NB4 (cell line): Measurements from ENCODE around the gene ANTXR1.

Source experiments
- DNase-seq: peaks from one replicate; pipeline ENCODE4 v3.0.0; 2010; ENCODE audit warnings: low read depth
- H3K4me3 ChIP-seq: one replicate; pipeline ENCODE4 v1.5.1; 2011; ENCODE audit warnings: mild to moderate bottlenecking, low read depth, low read length, moderate library complexity
- MYC ChIP-seq: IDR thresholded peaks from 2 replicates; pipeline ENCODE4 v1.6.1; 2011; ENCODE audit warnings: low read depth, low read length
- POLR2A ChIP-seq: IDR thresholded peaks from 2 replicates; pipeline ENCODE4 v1.6.1; 2011; ENCODE audit warnings: mild to moderate bottlenecking; ENCODE audit not compliant: insufficient read length; ENCODE audit errors: extremely low read depth
- TF ChIP-seq, protein P1 (sequence below): IDR thresholded peaks from 2 replicates; pipeline ENCODE4 v1.6.1; 2011; ENCODE audit warnings: low read depth, low read length
- TF ChIP-seq, protein P2 (sequence below): IDR thresholded peaks from one replicate; pipeline ENCODE4 v1.5.1; 2012; ENCODE audit warnings: low read depth, low read length

Gene ANTXR1

DNA sequence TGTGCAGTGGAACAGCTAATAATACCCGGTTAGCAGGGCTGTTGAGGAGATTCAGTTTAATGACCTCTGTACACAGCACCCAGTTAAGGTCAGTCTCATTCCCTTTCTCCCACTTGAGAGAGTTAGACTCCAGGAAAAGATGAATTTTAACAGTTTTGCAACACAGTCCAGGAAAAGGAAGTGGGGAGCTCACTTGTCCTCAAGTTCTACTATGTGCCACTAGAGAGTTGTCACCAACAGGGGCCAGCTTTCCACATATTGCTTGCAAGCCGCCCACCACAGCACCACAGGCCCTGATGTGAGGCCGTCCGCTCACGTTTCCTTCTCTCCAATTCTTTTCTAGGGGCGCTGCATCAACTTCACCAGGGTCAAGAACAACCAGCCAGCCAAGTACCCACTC, 231.9 kb downstream of the ANTXR1 start:
- DNase-seq, result peak; percentile 44
- TF ChIP-seq, protein P1, sequence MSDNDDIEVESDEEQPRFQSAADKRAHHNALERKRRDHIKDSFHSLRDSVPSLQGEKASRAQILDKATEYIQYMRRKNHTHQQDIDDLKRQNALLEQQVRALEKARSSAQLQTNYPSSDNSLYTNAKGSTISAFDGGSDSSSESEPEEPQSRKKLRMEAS, result no peak
- TF ChIP-seq, protein P2, sequence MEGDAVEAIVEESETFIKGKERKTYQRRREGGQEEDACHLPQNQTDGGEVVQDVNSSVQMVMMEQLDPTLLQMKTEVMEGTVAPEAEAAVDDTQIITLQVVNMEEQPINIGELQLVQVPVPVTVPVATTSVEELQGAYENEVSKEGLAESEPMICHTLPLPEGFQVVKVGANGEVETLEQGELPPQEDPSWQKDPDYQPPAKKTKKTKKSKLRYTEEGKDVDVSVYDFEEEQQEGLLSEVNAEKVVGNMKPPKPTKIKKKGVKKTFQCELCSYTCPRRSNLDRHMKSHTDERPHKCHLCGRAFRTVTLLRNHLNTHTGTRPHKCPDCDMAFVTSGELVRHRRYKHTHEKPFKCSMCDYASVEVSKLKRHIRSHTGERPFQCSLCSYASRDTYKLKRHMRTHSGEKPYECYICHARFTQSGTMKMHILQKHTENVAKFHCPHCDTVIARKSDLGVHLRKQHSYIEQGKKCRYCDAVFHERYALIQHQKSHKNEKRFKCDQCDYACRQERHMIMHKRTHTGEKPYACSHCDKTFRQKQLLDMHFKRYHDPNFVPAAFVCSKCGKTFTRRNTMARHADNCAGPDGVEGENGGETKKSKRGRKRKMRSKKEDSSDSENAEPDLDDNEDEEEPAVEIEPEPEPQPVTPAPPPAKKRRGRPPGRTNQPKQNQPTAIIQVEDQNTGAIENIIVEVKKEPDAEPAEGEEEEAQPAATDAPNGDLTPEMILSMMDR, result no peak
- TF ChIP-seq POLR2A, result no peak
- H3K4me3 ChIP-seq, result no peak overlapping the region

DNA sequence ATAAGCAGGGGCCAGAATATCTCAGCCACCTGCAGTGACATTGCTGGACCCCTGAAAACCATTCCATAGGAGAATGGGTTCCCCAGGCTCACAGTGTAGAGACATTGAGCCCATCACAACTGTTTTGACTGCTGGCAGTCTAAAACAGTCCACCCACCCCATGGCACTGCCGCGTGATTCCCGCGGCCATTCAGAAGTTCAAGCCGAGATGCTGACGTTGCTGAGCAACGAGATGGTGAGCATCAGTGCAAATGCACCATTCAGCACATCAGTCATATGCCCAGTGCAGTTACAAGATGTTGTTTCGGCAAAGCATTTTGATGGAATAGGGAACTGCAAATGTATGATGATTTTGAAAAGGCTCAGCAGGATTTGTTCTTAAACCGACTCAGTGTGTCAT, 234.6 kb downstream of the ANTXR1 start:
- no peak for DNase-seq
- TF ChIP-seq MYC (no peak), POLR2A (no peak)
- TF ChIP-seq, protein P1, result no peak
- TF ChIP-seq, protein P2, result no peak

DNA sequence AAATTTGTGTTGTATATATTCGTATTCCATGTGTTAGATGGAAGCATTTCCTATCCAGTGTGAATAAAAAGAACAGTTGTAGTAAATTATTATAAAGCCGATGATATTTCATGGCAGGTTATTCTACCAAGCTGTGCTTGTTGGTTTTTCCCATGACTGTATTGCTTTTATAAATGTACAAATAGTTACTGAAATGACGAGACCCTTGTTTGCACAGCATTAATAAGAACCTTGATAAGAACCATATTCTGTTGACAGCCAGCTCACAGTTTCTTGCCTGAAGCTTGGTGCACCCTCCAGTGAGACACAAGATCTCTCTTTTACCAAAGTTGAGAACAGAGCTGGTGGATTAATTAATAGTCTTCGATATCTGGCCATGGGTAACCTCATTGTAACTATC, 235.3 kb downstream of the ANTXR1 start:
- H3K4me3 ChIP-seq, result no peak overlapping the region
- DNase-seq, result no peak
- TF ChIP-seq, protein P2, result no peak
- TF ChIP-seq MYC, result no peak
- TF ChIP-seq POLR2A, result no peak
- TF ChIP-seq, protein P1, result no peak

More for the DNA sequence above, 234.6 kb downstream of the ANTXR1 start:
- no peak overlapping the region for H3K4me3 ChIP-seq

DNA sequence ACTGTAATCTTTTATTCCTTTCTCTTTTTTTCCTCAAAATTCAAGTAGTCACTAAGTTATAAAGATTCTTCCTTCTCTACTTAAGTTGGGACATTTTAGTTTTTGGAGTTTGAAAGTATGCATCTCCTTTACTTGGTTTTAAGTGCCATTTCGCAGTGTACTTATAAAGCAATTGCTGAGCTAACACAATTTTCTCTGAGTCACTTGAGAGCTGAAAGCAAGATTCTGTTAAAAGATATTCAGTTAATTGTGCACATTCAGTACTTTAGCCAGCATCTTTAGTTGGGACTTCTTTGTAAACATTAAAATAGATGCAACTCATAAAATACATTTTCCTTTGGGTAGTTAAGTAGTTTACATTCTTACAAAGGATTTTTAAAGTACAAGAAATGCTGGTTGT, 238.0 kb downstream of the ANTXR1 start:
- TF ChIP-seq POLR2A (no peak), MYC (no peak)
- H3K4me3 ChIP-seq, result no peak overlapping the region
- no peak for DNase-seq

DNA sequence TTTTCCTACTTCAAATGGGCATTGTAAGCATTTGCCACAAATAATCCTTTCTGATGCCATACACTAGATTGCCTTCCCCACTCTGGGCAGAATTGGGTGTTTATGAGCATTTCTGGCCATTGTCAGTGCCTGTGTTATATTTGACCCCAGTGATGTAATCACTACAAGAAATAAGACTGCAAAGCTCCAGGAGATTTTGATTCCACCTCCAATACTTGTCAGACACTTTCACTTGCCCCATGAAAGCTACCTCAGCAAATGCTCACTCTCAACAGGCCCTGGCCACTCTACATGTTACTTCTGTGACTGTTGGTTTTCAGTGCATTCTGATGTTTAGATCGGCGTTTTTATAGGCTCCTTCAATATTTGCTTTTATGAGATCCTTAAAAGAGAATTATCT, 239.0 kb downstream of the ANTXR1 start:
- H3K4me3 ChIP-seq, result no peak overlapping the region
- TF ChIP-seq, protein P1, result no peak
- TF ChIP-seq MYC (no peak), POLR2A (no peak)
- TF ChIP-seq, protein P2, result no peak

DNA sequence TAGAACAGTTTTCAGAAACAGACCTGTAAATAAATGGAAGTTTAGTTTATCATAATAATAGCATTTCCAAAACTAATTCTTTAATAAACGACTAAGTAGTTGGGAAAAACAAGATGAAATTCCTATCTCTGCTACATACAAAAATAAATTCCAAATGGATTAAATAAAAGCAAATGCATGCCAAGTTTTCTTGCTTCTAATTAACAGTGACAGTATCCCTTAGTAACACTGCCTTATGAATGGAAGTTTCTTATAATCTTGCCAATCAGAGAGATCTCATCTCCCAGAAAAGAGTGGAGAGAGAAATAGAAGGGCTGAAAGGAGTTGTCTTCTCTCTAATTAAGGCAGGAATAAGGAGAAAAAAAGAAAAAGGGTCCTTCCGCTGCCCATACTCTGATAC, 240.1 kb downstream of the ANTXR1 start:
- TF ChIP-seq, protein P1, result no peak
- TF ChIP-seq, protein P2, result no peak
- TF ChIP-seq POLR2A (no peak), MYC (no peak)
- H3K4me3 ChIP-seq, result no peak overlapping the region
- DNase-seq, result no peak

More for the DNA sequence above, 239.0 kb downstream of the ANTXR1 start:
- no peak for DNase-seq
